Mammary epithelial cell (primary cell): Measurements from ENCODE around the gene RHOF.

Experiments used
- CTCF ChIP-seq, 2 donors: IDR thresholded peaks in 1 of 2; conservative IDR thresholded peaks in 1 of 2; 2 replicates each; pipeline ENCODE4 v1.5.1; 2011 to 2012; ENCODE audit warnings: inconsistent platforms in 2 of 2, low read length in 2 of 2, mild to moderate bottlenecking in 2 of 2, control low read depth in 1 of 2, low read depth in 1 of 2; ENCODE audit not compliant: insufficient read depth in 1 of 2; ENCODE audit errors: extremely low read depth in 1 of 2
- EZH2 ChIP-seq: IDR thresholded peaks from 2 replicates; pipeline ENCODE4 v1.6.1; 2012; ENCODE audit warnings: low read length, inconsistent platforms, borderline replicate concordance

GRCh38 chr12:121748218-121748570 is 45.3 kb downstream of the RHOF start:
- TF ChIP-seq CTCF (conservative IDR thresholded peaks at IDR 0.05 in 1 of 2, IDR thresholded peaks at IDR 0.05 in 1 of 2; ENCODE audit: extremely low read depth in 1 of 2, insufficient read depth in 1 of 2, low read depth in 1 of 2, low read length in 2 of 2) = no peak
- no peak for TF ChIP-seq EZH2
